ENCODE measurements around the gene PEDS1. TPM values are rescaled to one million over a fixed set of nuclear protein-coding genes. Genes with fewer than 3 reads are reported as not detected.

PEDS1 gene
- total and polyA plus RNA-seq, 2 of the 13 experiments (the other 11 are each of a cell fraction or from before 2014, with no cell fraction given) = 30.5 to 93.9 TPM

GRCh38 chr20:50190251-50191064, 36.9 kb upstream of the PEDS1 start, which contains the start of gene CEBPB (continued):
- TF ChIP-seq, protein P1, sequence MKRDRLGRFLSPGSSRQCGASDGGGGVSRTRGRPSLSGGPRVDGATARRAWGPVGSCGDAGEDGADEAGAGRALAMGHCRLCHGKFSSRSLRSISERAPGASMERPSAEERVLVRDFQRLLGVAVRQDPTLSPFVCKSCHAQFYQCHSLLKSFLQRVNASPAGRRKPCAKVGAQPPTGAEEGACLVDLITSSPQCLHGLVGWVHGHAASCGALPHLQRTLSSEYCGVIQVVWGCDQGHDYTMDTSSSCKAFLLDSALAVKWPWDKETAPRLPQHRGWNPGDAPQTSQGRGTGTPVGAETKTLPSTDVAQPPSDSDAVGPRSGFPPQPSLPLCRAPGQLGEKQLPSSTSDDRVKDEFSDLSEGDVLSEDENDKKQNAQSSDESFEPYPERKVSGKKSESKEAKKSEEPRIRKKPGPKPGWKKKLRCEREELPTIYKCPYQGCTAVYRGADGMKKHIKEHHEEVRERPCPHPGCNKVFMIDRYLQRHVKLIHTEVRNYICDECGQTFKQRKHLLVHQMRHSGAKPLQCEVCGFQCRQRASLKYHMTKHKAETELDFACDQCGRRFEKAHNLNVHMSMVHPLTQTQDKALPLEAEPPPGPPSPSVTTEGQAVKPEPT (CRISPR knock-in tag; IDR thresholded peaks at IDR 0.05; ENCODE audit: low read depth) = no peak; the same call in 1 of the 2 replicates
- TF ChIP-seq ISX (CRISPR knock-in tag; conservative IDR thresholded peaks at IDR 0.05) (no peak), KLF11 (CRISPR knock-in tag; IDR thresholded peaks at IDR 0.05) (peak; percentile 88), EHMT2 (IDR thresholded peaks at IDR 0.05; ENCODE audit: borderline replicate concordance, low read depth, low read length) (no peak), KLF9 (CRISPR knock-in tag; IDR thresholded peaks at IDR 0.05; ENCODE audit: low read depth) (peak; percentile 40; the same call in 1 of the 2 replicates), CEBPB (IDR thresholded peaks at IDR 0.05; ENCODE audit: borderline replicate concordance, low read depth, low read length) (peak; percentile 1; the same call in 1 of the 2 replicates), IKZF4 (CRISPR knock-in tag; IDR thresholded peaks at IDR 0.05; ENCODE audit: borderline replicate concordance, low read depth, not compliant biosample characterization) (peak; percentile 92), SETDB1 (CRISPR knock-in tag; IDR thresholded peaks at IDR 0.05; ENCODE audit: borderline replicate concordance) (no peak), ZNF639 (CRISPR knock-in tag; conservative IDR thresholded peaks at IDR 0.05) (peak; percentile 99), LRRFIP1 (CRISPR knock-in tag; conservative IDR thresholded peaks at IDR 0.05) (peak; percentile 86), ZUFSP (CRISPR knock-in tag; IDR thresholded peaks at IDR 0.05; ENCODE audit: borderline replicate concordance) (no peak), TBX2 (CRISPR knock-in tag; IDR thresholded peaks at IDR 0.05; ENCODE audit: borderline replicate concordance) (peak; percentile 78), POGK (CRISPR knock-in tag; conservative IDR thresholded peaks at IDR 0.05) (peak; percentile 100)
- TF ChIP-seq, protein P2, sequence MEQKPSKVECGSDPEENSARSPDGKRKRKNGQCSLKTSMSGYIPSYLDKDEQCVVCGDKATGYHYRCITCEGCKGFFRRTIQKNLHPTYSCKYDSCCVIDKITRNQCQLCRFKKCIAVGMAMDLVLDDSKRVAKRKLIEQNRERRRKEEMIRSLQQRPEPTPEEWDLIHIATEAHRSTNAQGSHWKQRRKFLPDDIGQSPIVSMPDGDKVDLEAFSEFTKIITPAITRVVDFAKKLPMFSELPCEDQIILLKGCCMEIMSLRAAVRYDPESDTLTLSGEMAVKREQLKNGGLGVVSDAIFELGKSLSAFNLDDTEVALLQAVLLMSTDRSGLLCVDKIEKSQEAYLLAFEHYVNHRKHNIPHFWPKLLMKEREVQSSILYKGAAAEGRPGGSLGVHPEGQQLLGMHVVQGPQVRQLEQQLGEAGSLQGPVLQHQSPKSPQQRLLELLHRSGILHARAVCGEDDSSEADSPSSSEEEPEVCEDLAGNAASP (CRISPR knock-in tag; IDR thresholded peaks at IDR 0.05; ENCODE audit: borderline replicate concordance) = peak; percentile 78; the same call in 1 of the 2 replicates
- TF ChIP-seq, protein P3, sequence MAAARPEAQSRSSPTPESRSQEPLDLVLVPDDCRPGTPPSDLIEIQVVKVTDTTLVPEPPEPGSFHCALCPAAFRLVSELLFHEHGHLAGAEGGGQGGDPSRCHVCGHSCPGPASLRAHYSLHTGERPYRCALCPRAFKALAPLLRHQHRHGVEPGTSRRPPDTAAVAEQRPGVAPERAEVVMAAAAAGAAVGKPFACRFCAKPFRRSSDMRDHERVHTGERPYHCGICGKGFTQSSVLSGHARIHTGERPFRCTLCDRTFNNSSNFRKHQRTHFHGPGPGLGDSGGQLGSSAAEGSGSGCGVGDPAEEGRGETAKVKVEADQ (CRISPR knock-in tag; IDR thresholded peaks at IDR 0.05; ENCODE audit: borderline replicate concordance) = peak; percentile 50; the same call in 1 of the 2 replicates

Measured in HepG2 (cell line).